ENCODE measurements around the gene ANKRD42.

The ANKRD42 gene

GRCh38 chr11:83293457-83293774 is 99.9 kb downstream of the ANKRD42 start:
- DNase-seq, result no peak

GRCh38 chr11:83294208-83294607 is 100.7 kb downstream of the ANKRD42 start:
- no peak for DNase-seq
